Midbrain (tissue), 1 donor: ENCODE measurements around the gene TBC1D22B.
"Not testable (repeated sequence)": the region's sequence is repeated elsewhere in the genome, so short reads cannot be mapped to it uniquely, and the experiment has no call there.

ENCODE experiments used
- DNase-seq: peaks from one replicate; lab custom pipeline; 2025; lab: John Stamatoyannopoulos, UW

TBC1D22B gene

DNA sequence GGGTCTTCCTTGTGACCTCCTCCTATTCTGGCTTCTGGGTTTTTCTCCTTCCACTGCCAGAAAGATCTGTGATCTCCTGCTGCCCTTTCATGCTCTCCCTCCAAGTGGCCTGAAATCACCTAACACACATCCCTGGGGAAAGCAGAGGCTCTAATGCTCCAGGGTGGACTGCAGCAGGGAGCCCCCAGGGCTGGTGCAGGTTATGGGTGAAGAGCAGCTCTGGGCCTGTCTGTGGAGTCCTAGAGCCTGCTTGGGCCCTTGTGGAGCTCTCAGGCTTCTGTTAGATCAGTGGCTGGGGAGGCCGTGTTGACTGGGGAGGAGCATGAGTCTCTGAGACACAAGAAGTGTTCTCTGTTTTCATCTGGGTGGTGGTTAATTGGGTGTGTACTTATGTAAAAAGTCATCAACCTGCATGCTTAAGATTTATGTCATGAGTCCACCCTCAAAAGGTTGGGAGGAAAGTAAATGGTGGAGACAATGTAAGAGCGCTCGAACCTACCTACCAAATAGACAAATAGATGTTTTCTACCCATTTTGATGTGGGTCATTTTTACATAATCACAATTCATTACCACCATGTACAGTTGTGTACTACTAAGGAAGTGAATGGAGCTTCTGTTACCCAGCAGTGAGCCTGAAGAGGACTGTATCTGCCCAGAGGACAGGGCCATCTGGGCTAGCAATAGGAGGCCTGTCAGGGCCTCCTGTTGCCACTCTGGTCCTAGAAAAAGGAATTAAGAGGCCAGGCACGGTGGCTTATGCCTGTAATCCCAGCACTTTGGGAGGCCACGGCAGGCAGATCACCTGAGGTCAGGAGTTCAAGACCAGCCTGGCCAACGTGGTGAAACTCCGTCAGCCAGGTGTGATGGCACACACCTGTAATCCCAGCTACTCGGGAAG lies 64.2 kb downstream of the TBC1D22B start:
- DNase-seq = no peak

DNA sequence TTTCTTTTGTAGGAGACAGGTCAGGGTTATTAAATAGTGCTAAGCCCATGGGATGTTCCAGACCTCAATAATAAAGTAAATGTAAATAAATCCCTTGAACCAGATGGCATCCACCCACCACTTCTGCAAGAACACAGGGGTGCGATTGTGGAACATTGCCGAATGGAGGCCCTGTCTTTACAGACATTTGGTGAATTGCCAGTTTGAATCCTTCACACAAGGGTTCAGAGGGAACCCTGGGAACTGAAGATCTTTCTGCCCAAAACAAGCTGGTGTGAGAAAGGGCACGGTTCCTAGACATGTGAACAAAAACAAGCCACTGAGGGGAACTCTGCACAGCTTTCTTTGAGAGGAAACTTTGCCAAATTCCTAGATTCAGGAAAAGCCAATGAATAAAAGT lies 66.0 kb downstream of the TBC1D22B start:
- peak; percentile 8 for DNase-seq

DNA sequence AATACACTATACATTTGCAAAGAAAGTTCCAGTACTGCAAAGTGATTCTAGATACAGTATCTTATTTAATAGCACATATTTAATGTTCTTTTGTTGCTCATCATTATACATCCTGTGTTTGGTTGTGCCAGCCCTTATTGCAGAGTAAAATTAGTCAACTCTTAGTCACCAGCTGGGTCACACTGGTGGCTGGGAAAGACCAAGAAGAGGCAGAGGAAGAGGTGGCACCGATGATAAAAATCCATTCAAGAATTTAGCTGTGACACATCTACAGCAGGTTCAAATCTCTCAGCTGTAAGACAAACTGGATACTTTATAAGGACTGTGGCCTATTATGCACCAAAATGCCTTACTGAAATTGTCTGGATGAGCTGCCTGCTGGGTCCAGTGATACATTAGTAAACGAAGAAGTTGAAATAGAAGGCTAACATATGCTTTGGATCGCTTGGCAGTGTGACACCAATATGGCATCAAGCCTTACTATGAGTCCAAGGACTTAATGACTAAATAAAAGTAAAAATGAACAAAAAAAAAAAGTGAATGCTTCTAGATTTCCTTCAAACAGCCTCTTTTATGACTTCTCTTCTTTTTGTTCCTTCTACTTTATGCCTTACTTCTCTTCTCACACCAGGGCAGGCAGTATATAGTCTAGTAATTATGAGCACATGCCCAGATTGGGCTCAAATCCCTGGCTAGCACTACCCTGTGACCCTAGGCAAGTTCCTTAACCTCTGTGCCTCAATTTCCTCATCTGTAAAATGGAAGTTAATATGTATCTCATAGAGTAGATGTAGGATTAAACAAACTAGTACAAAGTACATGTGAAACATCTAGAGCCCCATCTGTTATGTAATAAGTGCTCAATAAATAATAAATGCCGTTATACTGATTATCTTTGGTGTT lies 66.8 kb downstream of the TBC1D22B start:
- no peak for DNase-seq

DNA sequence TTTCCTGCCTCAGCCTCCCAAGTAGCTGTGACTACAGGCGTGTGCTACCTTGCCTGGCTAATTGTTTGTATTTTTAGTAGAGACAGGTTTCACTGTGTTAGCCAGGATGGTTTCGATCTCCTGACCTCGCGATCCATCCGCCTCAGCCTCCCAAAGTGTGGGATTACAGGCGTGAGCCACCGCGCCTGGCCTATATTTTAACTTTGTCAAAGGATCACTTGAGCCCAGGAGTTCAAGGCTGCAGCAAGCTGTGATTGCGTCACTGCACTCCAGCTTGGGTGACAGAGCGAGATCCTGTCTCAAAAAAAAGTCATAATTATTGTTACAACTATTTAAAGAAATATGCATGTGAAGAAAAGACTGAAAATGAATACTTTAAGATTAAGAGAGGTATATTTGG lies 72.8 kb downstream of the TBC1D22B start:
- not testable (repeated sequence) for DNase-seq

DNA sequence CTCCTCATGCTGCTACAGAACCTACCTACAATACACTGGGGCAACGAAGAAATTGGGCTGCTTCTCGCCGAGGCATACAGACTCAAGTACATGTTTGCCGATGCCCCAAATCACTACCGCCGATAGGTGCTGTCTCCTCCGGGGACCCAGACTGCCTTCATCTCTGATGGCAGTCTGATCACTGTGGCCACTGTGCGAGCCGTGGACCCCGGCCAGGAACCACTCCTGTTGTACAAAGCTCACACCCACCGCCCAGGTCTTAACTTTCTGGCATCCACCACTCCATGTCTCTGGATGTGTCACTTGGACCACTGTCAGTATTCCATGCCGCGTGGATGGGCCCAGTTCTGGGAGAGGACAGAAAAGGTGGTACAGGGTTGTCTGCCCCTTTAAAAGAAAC lies 73.5 kb downstream of the TBC1D22B start:
- no peak for DNase-seq

DNA sequence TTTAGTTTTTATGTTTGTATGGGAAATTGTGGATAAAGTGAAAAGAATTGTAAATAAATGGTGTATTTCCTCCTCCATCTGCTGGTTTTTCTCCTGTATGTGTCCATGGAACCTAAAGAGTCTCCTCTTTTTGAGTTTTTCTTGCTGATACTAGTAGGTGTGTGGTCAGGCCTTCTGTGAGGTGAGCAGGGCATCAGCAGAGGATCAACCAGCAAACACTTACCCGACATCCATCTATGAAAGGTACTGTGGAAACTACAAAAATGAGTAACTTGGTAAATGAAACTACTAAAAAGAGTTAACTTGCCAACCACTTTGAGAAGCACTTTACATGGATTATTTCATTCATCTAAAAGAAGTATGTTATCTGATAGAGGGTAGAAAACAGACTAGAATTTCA lies 75.3 kb downstream of the TBC1D22B start:
- DNase-seq = no peak

DNA sequence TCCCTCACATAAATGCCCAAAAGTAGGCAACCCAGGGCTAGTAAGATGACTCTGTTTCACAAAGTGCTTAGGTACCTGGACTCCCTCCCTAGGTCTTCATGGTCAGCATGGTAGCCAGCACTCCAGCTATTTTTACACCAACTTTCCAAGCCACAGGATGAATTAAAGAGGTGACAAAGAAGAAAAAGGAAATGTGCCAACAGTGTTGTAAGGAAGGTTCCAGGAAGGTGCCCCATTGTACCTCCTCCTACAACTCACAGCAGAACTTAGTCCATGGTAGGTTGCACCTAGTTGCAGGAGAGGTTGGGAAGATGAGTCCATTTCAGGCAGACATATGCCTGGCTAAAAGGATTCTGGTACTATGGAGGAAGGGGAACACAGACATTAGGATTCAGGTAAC lies 76.5 kb downstream of the TBC1D22B start:
- no peak for DNase-seq

DNA sequence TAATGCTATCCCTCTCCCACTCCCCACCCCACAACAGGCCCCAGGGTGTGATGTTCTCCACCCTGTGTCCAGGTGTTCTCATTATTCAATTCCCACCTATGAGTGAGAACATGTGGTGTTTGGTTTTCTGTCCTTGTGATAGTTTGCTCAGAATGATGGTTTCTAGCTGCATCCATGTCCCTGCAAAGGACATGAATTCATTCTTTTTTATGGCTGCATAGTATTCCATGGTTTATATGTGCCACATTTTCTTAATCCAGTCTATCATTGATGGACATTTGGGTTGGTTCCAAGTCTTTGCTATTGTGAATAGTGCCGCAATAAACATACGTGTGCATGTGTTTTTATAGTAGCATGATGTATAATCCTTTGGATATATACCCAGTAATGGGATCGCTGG lies 80.7 kb downstream of the TBC1D22B start:
- not testable (repeated sequence) for DNase-seq

DNA sequence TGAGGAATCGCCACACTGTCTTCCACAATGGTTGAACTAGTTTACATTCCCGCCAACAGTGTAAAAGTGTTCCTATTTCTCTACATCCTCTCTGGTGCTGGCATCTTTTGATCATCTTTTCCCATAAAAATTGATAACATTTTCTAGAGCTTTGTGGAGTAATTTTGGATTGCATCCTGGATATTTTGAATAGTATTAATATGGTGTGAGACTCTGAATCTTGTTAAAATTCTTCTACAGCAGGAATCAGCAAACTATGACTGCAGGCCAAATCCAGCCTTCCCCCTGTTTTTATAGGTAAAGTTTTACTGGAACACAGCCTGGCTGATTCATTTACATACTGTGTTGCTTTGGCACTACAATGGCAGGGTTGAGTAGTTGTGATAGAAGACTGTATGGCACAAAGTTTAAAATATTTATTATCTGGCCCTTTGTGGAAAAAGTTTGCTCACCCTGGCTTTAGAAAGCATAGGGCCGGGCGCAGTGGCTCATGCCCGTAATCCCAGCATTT lies 81.2 kb downstream of the TBC1D22B start:
- DNase-seq = no peak

DNA sequence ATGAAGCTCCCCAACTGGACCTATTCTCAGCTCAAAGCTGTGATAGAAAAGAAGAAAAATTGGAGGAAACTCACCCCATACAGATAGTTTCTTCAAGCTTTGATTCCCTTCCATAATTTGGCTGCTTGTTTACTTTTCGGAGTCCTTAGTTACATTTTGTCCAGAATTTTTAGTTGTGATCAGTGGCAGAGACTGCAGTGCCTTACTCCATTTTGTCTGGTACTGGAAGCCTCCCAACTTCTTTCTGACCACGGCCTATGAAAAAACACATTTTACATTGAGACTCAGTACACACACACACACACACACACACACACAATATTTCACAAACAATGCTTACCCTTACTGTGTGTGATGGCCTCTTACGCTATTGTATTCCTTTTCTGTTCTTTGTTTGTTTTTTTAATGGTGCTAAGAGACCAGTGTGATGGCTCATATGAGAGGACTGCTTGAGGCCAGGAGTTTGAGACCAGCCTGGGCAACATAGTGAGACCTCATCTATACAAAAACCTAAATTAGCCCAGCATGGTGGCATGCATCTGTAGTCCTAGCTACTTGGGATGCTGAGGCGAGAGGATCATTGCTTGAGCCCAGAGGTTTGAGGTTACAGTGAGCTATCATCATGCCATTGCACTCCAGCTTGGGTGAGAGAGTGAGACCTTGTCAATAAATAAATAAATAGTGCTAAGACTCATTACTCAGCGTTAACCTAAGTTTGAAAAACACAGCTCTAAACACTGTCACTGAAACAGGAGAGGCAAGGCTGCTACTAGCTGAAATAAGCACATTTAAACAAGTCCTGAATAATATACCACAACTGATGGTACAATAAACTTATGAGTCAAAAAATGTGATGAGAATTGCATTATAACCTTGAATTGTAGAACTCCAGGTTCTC lies 82.4 kb downstream of the TBC1D22B start:
- DNase-seq = no peak

DNA sequence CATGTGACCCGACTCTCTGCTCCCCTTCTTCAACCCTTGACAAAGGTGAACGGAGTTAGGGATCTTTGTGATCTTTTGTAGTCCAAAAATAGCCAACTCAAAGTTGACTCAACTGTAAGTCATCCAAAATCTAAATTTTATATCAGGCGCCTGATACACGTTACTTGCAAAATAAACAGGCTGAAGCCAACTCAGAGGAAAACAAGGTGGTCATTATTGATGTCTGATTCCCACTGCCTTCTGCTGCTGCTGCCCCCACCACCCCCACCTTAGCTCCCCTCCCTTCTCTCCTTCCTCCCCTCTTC lies 83.0 kb downstream of the TBC1D22B start:
- no peak for DNase-seq

DNA sequence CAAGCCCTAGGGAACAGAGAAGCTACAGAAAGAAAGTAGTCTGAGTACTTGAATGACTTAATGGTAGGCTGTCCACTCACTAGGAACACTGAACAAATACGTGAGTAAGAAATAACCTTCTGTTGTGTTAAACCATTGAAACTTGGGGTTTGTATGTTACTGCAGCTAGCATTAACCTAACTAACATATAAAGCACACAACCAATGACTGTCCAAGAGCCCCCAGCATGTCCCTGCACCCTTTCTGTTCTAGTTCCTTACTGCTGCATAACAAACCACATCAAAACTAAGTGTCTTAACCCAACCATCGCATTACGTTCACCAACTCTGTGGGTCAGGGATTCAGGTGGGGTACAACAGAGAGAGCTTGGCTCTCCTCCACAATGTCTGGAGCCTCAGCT lies 85.7 kb downstream of the TBC1D22B start:
- no peak for DNase-seq

DNA sequence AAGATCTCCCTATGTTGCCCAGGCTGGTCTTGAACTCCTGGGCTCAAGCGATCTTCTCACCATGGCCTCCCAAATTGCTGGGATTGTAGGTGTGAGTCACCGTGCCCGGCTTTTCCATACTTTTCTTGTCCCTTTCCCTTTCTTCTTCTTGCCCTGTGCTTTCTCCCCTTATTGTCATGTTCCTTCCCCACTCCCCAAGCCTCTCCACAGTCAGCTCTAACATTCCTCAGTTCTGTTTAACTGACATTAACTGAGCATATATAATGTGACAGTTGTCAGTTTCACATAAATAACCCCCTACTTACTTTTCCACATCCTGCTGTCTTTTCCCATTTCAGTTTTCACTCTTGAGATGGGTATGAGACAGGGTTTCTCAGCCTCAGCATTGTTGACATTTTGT lies 86.7 kb downstream of the TBC1D22B start:
- no peak for DNase-seq

DNA sequence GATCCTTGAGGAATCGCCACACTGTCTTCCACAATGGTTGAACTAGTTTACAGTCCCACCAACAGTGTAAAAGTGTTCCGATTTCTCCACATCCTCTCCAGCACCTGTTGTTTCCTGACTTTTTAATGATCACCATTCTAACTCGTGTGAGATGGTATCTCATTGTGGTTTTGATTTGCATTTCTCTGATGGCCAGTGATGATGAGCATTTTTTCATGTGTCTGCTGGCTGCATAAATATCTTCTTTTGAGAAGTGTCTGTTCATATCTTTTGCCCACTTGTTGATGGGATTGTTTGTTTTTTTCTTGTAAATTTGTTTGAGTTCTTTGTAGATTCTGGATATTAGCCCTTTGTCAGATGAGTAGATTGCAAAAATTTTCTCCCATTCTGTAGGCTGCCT lies 88.2 kb downstream of the TBC1D22B start:
- DNase-seq = not testable (repeated sequence)

DNA sequence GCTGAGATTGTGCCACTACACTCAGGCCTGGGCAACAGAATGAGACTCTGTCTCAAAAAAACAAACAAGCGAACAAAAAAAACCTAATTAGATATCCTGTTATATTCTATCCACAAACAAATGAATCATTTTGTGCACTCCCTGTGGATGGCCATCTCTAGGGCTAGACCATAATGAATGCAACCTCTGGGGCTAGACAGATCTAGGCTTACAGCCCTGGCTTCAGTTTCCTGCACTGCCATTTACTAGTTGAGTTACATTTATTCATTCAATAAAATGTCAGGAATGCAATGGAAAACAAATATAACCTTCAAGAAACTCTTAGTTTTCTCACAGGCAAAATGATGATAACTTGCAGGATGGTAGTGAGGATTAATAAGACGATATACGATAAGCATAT lies 89.6 kb downstream of the TBC1D22B start:
- no peak for DNase-seq

DNA sequence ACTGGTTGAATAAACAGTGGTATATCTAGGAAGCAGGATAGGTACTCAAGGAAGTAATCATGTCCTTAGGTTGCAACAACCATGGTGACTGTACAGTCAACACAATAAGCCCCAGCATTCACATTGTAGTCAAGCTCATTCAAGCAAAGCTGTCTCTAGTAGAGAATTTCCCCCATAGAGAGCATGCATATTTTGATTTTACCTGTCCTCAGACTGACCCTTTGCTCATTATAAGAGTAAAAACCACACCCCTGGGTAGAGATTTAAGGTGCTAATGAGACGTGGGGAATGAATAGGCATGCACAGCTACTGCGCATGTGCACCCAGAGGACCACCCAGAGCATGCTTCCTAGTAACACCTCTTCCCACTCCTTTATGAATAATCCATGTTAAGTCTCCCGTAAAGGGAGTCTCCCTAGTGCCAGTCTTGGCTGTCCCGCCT lies 90.1 kb downstream of the TBC1D22B start:
- DNase-seq = no peak

DNA sequence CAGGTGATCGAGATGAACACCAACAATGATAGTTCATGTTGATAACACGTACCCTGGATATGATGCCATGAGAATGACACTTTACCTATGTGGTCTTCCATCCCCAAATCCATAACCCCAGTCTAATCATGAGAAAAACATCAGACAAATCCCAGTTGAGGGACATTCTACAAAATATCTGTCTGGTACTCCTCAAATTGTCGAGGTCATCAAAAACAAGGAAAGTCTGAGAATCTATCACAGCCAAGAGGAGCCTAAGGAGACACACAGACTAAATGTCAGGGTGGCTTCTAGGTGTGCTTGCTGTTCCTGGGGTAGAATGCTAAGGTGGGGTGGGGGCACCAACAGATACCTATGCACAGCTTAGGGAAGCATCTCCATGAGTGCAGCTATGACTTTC lies 93.5 kb downstream of the TBC1D22B start:
- DNase-seq = no peak

DNA sequence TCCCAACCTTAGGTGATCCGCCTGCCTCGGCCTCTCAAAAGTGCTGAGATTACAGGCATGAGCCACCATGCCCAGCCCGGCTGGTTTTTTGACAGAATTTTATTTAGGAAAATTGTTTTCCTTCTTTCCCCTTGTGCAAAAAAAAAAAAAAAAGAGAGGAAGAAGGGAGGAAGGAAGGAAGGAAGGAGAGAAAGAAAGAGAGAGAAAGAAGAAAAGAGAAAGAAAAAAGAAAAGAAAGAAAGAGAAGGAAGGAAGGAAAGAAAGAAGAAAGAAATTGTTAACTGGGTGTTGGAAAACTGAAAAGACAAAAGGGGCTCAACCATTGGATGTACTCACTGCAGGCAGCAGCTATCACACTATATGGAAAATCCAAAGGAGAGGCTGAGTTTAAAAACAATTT lies 94.8 kb downstream of the TBC1D22B start:
- no peak for DNase-seq

DNA sequence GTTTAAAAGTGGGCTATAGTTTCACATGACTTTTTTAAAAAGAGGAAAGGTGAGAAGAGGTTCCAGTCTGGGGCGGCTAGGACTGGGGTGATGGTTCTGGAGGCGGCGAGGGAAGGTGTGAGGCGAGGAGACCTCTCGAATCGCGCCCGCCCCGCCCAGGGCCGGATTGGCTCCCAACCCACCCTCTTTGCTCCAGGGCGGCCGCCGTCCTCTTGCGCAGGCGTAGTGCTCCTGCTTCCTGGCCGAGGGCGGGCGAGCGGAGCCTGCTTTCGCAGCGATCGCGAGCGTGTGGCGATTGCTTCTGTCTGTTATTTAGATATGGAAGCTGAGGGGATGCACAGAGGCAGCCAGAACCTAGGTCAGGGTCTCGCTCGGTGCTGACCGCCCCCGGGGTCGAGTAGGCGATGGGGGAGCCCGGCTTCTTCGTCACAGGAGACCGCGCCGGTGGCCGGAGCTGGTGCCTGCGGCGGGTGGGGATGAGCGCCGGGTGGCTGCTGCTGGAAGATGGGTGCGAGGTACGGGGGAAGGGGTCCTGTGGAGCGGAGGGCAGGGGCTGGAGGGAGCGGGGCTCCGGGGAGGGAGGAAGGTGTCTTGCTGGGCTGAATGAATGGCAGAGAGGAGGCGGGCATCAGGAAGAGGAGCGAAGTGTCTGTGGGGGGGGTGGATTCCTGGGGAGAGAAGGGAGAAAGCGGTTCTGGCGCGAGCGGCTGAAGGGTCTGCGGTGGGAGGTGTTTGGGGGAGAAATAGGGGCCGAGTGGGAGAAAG lies 96.4 kb downstream of the TBC1D22B start, which contains the start of gene RNF8:
Gene RNF8 (plus strand): TSS at position 223 of the 765 bp plus-strand sequence. CDS start 182 bp downstream, at position 405.
- DNase-seq = peak; percentile 84

DNA sequence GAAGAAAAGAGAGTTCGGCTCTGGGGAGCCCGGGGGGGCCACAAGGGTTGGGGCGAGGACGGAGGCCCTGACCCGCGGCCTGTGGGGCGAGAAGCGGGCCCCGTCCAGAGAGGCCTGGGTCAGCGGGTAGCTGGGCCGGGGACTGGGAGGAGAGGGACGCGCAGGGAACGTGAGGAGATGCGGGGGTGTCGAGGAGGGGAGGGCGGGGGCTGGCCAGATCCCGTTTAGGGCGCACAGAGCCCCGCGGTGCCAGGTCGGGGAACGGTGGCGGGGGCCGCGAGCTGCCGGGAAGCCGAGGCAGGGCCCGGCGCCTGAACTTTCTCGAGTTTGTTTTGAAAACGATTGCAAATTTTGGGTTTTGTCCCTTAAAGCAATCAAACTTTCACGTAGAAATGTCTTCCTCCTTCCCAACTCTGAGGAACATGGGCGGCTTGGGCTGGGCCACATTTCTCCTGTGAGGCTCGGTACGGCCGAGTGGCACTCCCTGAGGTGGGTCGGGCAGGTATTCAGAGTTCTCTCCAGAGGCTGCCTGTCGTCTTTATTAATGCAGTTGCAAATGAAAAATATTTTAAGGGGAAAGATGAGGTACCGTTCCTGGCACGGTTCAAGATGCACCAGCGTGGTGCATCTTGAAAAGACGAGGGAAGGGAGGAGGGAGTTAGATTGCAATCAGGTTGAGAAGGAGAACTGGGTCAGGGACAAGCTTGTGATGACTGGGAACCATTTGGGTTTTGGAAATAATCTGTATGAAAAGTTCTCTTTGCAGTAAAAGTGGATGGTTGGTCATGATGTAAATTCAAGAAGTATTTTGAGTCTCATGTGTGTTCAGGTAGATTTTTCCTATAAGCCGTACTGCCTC lies 97.2 kb downstream of the TBC1D22B start:
- no peak for DNase-seq
